PC-3 (cell line): ENCODE results near the gene PEX5L. TPM values are rescaled to one million over a fixed set of nuclear protein-coding genes. Genes with fewer than 3 reads are reported as not detected.

Experiments used
- ATAC-seq: fragments of 200-7000 bp; cut with Tn5 transposase; 2 replicates; pipeline ENCODE4 v1.9.1; 2020; ENCODE audit warnings: mild to moderate bottlenecking, moderate library complexity
- BruUV-seq: library from RNA; stranded (reverse); fragments of 400-500 nt; replicated peaks from 2 replicates; lab custom pipeline; 2021; lab: Mats Ljungman, UMichigan
- CTCF ChIA-PET: fragments of 300-600 bp; sonication (Branson Sonifier 250); formaldehyde crosslinking; loops from one replicate; lab custom pipeline; 2022; ENCODE audit warnings: antibody characterized with exemption; lab: Charles Lee
- POLR2A ChIA-PET: fragments of 300-600 bp; sonication (Branson Sonifier 250); formaldehyde crosslinking; loops from one replicate; lab custom pipeline; 2022; ENCODE audit warnings: antibody characterized with exemption; ENCODE audit not compliant: unreplicated experiment; lab: Charles Lee
- DNase-seq: peaks from one replicate; pipeline ENCODE4 v3.0.0-alpha.2; 2015
- H2AFZ ChIP-seq: fragments of 300-600 bp; sonication (generic); 2 replicates; pipeline ENCODE4 v1.6.0; 2016; ENCODE audit warnings: antibody characterized with exemption, low read length
- H3F3A ChIP-seq: fragments of 300-600 bp; sonication (generic); one replicate; pipeline ENCODE4 v1.6.0; 2017; ENCODE audit warnings: antibody characterized with exemption, low read length, control low read depth, mild to moderate bottlenecking; ENCODE audit not compliant: unreplicated experiment
- H3K27ac ChIP-seq: fragments of 300-600 bp; sonication (generic); 2 replicates; pipeline ENCODE4 v1.5.1; 2016; ENCODE audit warnings: mild to moderate bottlenecking, low read length
- H3K27me3 ChIP-seq: fragments of 300-600 bp; sonication (generic); 2 replicates; pipeline ENCODE4 v1.6.1; 2016; ENCODE audit warnings: low read length, mixed read lengths
- H3K36me3 ChIP-seq: fragments of 300-600 bp; sonication (generic); 2 replicates; pipeline ENCODE4 v1.6.1; 2016; ENCODE audit warnings: low read depth, mixed run types, low read length, mixed read lengths
- H3K4me1 ChIP-seq: fragments of 300-600 bp; sonication (generic); 2 replicates; pipeline ENCODE4 v1.5.1; 2016; ENCODE audit warnings: low read length; ENCODE audit not compliant: insufficient read depth
- H3K4me2 ChIP-seq: fragments of 300-600 bp; sonication (generic); 2 replicates; pipeline ENCODE4 v1.6.0; 2016; ENCODE audit warnings: low read length
- H3K4me3 ChIP-seq: fragments of 300-600 bp; sonication (generic); 2 replicates; pipeline ENCODE4 v1.5.1; 2016; ENCODE audit warnings: mild to moderate bottlenecking, low read length, mixed read lengths
- H3K79me2 ChIP-seq: fragments of 300-600 bp; sonication (generic); 2 replicates; pipeline ENCODE4 v1.6.1; 2017; ENCODE audit warnings: low read length, mixed read lengths
- H3K9ac ChIP-seq: fragments of 300-600 bp; sonication (generic); 2 replicates; pipeline ENCODE4 v1.6.0; 2016; ENCODE audit warnings: mild to moderate bottlenecking, low read length
- H3K9me2 ChIP-seq: fragments of 300-600 bp; sonication (generic); replicated peaks from 2 replicates; pipeline ENCODE4 v1.6.1; 2016; ENCODE audit warnings: mixed run types, low read length, mixed read lengths
- H3K9me3 ChIP-seq: fragments of 300-600 bp; sonication (generic); 2 replicates; pipeline ENCODE4 v1.6.1; 2016; ENCODE audit warnings: low read length, mixed read lengths
- H4K20me1 ChIP-seq: fragments of 300-600 bp; sonication (generic); 2 replicates; pipeline ENCODE4 v1.6.1; 2016; ENCODE audit warnings: low read length, mixed read lengths
- CTCF ChIP-seq: fragments of 300-600 bp; sonication (generic); conservative IDR thresholded peaks from 2 replicates; pipeline ENCODE4 v1.5.1; 2017; ENCODE audit warnings: antibody characterized with exemption, low read depth, mild to moderate bottlenecking, low read length
- EZH2 ChIP-seq: fragments of 300-600 bp; sonication (generic); IDR thresholded peaks from one replicate; pipeline ENCODE4 v1.6.1; 2017; ENCODE audit warnings: antibody characterized with exemption, mild to moderate bottlenecking, low read length; ENCODE audit not compliant: unreplicated experiment
- EZH2phosphoT487 ChIP-seq: fragments of 300-600 bp; sonication (generic); IDR thresholded peaks from 2 replicates; pipeline ENCODE4 v1.6.1; 2018; ENCODE audit warnings: mild to moderate bottlenecking, antibody characterized with exemption, low read length, borderline replicate concordance
- intact Hi-C: fragments of 100-400 bp; cut with micrococcal nuclease; formaldehyde crosslinking; loops from 2 replicates; pipeline ENCODE4 v1.9.0; 2023
- total RNA-seq: library from RNA; depleted of rRNA; stranded (reverse); fragments of >200 nt; gene quantifications from 2 replicates; pipeline ENCODE4 v1.2.3, GENCODE V29; 2014

Gene PEX5L
- total RNA-seq, 1 experiment from 2014 or later = 0.69 TPM

DNA sequence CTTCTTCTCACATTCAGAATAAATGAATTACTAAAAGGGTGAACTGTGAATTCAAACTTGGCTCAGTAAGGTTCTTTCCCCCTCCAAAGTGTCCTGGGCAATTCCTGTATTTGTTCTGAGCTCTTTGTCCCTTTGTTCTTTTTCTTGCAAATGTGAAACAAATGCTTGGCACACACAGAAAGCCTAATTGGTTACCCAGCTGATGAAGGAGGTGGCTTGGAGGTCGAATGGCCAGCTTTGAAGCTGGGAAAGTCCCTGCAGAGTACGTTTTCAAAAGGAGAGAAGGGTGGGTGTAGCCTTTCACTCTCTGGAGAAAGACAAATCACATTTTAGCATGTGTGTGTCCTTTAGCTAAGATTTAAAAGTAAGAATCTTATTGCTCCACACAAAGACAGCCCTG, 154.4 kb downstream of the PEX5L start:
- H3K9me2 ChIP-seq = no peaks in the 10 kb centered on the region
- H3K9me3 ChIP-seq = no peaks in the 10 kb centered on the region
- ChIA-PET POLR2A (no interaction called here), CTCF (interaction anchor here (0.6 kb wide), 1 partner anchor 30 kb away, joined by 3 read pairs; no protein-coding TSS in a partner anchor)
- H3K79me2 ChIP-seq = no peaks in the 10 kb centered on the region
- no peak overlapping the region for H3K27ac ChIP-seq
- H3K4me1 ChIP-seq = no peaks in the 10 kb centered on the region
- intact Hi-C loops = no loop called here
- no peak overlapping the region for H3K9ac ChIP-seq
- DNase-seq (no peak), ATAC-seq (no peak)
- no peak overlapping the region for H2AFZ ChIP-seq
- H3K4me2 ChIP-seq = no peak overlapping the region
- H3K27me3 ChIP-seq = no peaks in the 10 kb centered on the region
- H3F3A ChIP-seq = no peaks in the 10 kb centered on the region
- H3K36me3 ChIP-seq = no peaks in the 10 kb centered on the region
- no peak overlapping the region for H3K4me3 ChIP-seq
- TF ChIP-seq EZH2 = no peak
- TF ChIP-seq CTCF = no peak
- TF ChIP-seq EZH2phosphoT487 = no peak
- no TSS peak for BruUV-seq
- no peaks in the 10 kb centered on the region for H4K20me1 ChIP-seq

GRCh38 chr3:179881791-179882190, 154.9 kb downstream of the PEX5L start:
- Histone ChIP-seq H3K4me2 (no peak overlapping the region), H3K36me3 (no peaks in the 10 kb centered on the region), H3K9me2 (no peaks in the 10 kb centered on the region), H3K9me3 (no peaks in the 10 kb centered on the region), H3K27me3 (no peaks in the 10 kb centered on the region), H3K4me1 (no peaks in the 10 kb centered on the region), H2AFZ (no peak overlapping the region), H3K9ac (no peak overlapping the region), H3F3A (no peaks in the 10 kb centered on the region), H3K4me3 (no peak overlapping the region), H4K20me1 (no peaks in the 10 kb centered on the region), H3K27ac (no peak overlapping the region), H3K79me2 (no peaks in the 10 kb centered on the region)
- no peak for TF ChIP-seq EZH2
- no peak for TF ChIP-seq EZH2phosphoT487
- no peak for TF ChIP-seq CTCF
- intact Hi-C loops = no loop called here
- no TSS peak for BruUV-seq
- ATAC-seq = no peak
- ChIA-PET CTCF (no interaction called here), POLR2A (no interaction called here)
- DNase-seq = peak; percentile 10

- intact Hi-C loops = no loop called here
- ChIA-PET POLR2A (interaction anchor here (0.5 kb wide), 1 partner anchor 760 kb away, joined by 3 read pairs; no protein-coding TSS in a partner anchor), CTCF (interaction anchor here (0.5 kb wide), 1 partner anchor 110 kb away, joined by 3 read pairs; no protein-coding TSS in a partner anchor)
- no peak overlapping the region for H3K4me2 ChIP-seq
- H3K27ac ChIP-seq = no peak overlapping the region
- H3K9ac ChIP-seq = no peak overlapping the region
- H3K79me2 ChIP-seq = no peaks in the 10 kb centered on the region
- no peak for TF ChIP-seq EZH2
- no peak for TF ChIP-seq EZH2phosphoT487
- TF ChIP-seq CTCF = no peak
- BruUV-seq = no TSS peak
- H4K20me1 ChIP-seq = no peaks in the 10 kb centered on the region
- no peaks in the 10 kb centered on the region for H3K4me1 ChIP-seq
- no peaks in the 10 kb centered on the region for H3K9me2 ChIP-seq
- ATAC-seq (no peak), DNase-seq (no peak)
- no peak overlapping the region for H2AFZ ChIP-seq
- H3K36me3 ChIP-seq = no peaks in the 10 kb centered on the region
- no peak overlapping the region for H3K4me3 ChIP-seq
- H3K27me3 ChIP-seq = no peaks in the 10 kb centered on the region
- no peaks in the 10 kb centered on the region for H3K9me3 ChIP-seq
- no peaks in the 10 kb centered on the region for H3F3A ChIP-seq
Observed at GRCh38 chr3:179880868-179881267, 155.9 kb downstream of the PEX5L start.
